ENCODE measurements around the gene CCDC78.

CCDC78 gene

DNA sequence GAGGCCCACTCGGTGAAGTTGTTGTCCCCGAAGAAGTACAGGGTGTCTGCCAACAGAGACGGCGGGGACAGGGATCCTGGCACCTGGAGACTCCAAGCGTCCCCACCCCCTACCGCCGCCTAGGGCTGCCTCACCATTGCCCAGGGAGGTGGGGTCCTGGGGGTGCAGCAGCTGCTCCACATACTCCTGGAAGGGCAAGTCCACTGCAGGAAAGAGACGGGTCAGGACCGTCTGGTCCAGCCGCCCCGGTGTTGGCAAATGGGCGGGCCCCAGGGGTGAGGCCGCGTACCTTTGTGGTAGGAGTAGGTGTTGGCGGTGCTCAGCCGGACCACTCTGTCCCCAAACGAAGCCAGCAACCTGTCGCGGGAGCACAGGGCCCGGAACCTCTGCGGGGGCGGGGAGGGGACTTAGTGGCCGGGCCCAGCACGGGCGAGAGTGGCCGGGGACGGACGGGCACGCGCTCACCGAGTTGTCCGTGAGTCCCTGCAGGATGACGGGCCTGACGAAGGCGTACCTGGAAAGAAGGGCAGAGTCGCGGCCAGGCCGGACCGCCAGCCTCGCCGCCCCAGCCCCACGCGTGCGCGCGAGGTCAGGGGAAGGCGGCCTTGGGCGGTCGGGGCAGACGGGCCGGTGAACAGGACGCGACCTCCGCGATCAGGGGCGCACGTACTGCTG, 42.7 kb downstream of the CCDC78 start:
- Histone ChIP-seq H3K9ac (ENCODE audit: low read depth, low read length) (peak overlapping the region; percentile 69), H3K4me1 (ENCODE audit: insufficient read depth, low read length) (no peaks in the 10 kb centered on the region), H3K36me3 (ENCODE audit: insufficient read depth, low read length) (peaks cover 8% of the 10 kb centered on the region), H3K9me3 (ENCODE audit: control insufficient read depth, insufficient read depth, low read length) (no peaks in the 10 kb centered on the region)

DNA sequence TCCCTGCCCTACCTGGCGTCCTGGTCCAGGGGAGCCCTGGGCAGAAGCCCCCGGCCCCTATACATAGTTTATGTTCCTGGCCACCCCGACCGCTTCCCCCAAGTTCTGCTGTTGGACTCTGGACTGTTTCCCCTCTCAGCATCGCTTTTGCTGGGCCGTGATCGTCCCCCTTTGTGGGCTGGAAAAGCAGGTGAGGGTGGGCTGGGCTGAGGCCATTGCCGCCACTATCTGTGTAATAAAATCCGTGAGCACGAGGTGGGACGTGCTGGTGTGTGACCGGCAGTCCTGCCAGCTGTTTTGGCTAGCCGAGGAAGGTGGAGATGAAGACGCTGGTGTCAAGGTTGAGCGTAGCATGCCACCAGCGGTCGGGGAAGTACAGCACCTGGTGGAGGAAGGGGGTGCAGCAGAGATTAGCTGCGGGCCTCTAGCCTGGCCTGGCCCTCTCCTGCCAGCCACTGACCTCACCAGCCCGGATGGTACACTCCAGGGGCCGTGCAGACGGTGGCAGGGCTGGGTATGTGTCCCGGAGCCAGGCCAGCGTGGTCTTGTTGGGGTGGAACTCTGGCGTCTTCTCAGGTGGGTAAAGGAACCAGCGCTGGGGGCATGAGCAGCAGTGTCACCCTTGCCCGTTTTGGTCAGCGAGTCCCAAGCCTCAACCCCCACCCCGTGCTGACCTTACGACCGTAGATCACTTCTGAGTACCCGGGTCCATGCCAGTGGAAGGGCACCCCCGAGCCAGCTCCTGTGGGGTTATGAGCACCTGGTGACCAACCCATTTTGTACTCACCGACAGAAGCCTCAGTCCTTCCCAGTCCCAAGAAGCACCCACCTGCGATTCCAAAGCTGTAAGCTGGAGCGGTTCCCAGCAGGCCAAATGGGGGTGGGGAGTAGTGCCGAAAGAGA, 43.5 kb downstream of the CCDC78 start:
- no peak overlapping the region for H3K9ac ChIP-seq (ENCODE audit: low read depth, low read length)
- no peaks in the 10 kb centered on the region for H3K4me1 ChIP-seq (ENCODE audit: insufficient read depth, low read length)
- H3K9me3 ChIP-seq (ENCODE audit: control insufficient read depth, insufficient read depth, low read length) = no peaks in the 10 kb centered on the region
- H3K36me3 ChIP-seq (ENCODE audit: insufficient read depth, low read length) = peaks cover 8% of the 10 kb centered on the region

DNA sequence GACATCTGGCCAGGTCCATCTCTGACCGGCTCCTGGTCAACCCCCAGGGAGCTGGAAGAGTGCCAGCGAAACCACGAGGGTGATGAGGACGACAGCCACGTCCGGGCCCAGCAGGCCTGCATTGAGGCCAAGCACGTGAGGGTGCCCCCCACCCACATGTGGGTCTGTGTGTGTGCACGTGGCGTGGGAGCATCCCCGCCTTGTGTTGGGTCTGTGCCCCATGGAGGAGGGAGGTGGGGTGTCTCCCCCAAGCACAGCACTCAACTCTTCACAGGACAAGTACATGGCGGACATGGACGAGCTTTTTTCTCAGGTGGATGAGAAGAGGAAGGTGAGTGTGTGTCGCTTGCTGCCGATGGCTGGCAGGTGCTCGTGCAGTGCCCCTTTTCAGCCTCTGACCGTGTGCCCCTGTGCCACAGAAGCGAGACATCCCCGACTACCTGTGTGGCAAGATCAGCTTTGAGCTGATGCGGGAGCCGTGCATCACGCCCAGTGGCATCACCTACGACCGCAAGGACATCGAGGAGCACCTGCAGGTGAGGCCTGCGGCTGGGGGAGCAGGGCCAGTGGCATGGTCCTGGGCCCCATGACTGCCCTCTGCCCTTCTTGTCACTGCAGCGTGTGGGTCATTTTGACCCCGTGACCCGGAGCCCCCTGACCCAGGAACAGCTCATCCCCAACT, 44.4 kb downstream of the CCDC78 start:
- Histone ChIP-seq H3K9ac (ENCODE audit: low read depth, low read length) (no peak overlapping the region), H3K36me3 (ENCODE audit: insufficient read depth, low read length) (peaks cover 8% of the 10 kb centered on the region), H3K9me3 (ENCODE audit: control insufficient read depth, insufficient read depth, low read length) (no peaks in the 10 kb centered on the region), H3K4me1 (ENCODE audit: insufficient read depth, low read length) (no peaks in the 10 kb centered on the region)

DNA sequence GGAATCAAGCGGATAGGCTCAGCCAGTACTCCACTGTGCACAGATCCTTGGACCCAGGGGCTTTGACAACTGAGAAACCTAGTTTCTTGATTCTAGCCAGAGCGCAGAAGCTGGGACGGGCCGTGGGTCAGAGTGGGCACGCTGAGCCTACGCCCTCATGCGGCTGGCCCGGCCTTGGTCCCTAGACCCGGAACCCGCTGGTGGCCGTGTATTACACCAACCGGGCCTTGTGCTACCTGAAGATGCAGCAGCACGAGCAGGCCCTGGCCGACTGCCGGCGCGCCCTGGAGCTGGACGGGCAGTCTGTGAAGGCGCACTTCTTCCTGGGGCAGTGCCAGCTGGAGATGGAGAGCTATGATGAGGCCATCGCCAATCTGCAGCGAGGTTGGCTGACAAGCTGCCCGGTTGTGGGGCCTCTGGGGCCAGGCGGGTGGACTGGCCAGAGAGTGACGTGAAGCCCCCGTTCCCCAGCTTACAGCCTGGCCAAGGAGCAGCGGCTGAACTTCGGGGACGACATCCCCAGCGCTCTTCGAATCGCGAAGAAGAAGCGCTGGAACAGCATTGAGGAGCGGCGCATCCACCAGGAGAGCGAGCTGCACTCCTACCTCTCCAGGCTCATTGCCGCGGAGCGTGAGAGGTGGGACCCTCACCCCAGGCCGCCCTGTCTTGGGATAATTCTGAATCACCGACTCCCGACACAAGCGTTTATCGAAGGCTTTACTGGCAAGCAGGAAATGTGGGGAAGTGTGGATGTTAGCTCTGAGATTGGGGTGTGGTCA, 45.1 kb downstream of the CCDC78 start:
- H3K9me3 ChIP-seq (ENCODE audit: control insufficient read depth, insufficient read depth, low read length) = no peaks in the 10 kb centered on the region
- no peaks in the 10 kb centered on the region for H3K4me1 ChIP-seq (ENCODE audit: insufficient read depth, low read length)
- H3K9ac ChIP-seq (ENCODE audit: low read depth, low read length) = peak overlapping the region; percentile 89
- H3K36me3 ChIP-seq (ENCODE audit: insufficient read depth, low read length) = peaks cover 8% of the 10 kb centered on the region

DNA sequence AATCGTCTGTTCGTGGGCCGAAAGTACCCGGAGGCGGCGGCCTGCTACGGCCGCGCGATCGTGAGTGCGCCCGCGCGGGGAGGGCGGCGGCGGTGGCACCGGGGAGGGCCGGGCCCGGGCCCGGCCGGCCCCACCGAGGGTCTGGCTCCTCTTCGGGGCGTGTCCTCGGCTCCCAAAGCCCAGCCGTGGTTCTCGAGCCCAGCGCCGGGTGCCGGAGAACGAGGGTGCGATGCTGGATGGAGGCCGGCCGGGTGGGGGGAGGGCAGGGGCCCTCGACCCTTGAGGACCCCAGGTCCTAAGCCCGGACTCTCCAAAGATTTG, 45.7 kb downstream of the CCDC78 start:
- Histone ChIP-seq H3K4me1 (ENCODE audit: insufficient read depth, low read length) (no peaks in the 10 kb centered on the region), H3K9ac (ENCODE audit: low read depth, low read length) (peak overlapping the region; percentile 89), H3K9me3 (ENCODE audit: control insufficient read depth, insufficient read depth, low read length) (no peaks in the 10 kb centered on the region), H3K36me3 (ENCODE audit: insufficient read depth, low read length) (peaks cover 8% of the 10 kb centered on the region)

DNA sequence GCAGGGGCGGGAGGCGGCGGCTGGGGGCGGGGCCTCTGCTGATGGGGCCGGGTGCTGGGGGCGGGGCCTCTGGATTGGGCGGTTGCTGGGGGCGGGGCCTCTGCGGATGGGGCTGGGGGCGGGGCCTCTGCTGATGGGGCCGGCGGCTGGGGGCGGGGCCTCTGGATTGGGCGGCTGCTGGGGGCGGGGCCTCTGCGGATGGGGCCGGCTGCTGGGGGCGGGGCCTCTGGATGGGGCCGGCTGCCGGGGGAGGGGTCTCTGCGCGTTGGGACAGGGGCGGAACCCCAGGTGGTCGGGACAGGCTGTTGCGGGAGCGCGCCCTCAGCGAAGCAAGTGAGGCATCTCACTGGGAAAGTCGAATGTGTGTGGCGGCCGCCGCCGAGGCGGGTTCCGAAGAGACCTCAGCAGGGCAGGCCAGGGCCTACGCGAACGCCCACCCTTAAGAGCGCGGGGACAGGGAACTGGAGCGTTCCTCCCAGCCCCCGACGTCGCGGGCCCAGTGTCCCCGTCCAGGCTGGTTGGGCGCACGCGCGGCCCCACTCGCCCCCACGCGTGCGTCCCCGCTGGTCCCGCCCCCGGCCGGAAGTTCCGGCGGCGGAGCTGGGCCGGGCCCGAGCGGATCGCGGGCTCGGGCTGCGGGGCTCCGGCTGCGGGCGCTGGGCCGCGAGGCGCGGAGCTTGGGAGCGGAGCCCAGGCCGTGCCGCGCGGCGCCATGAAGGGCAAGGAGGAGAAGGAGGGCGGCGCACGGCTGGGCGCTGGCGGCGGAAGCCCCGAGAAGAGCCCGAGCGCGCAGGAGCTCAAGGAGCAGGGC, 46.2 kb downstream of the CCDC78 start, which contains the start of gene STUB1:
TSS of gene STUB1 (plus strand) at position 597 of the 811 bp plus-strand sequence. CDS start at position 713, 116 bp downstream.
- H3K9me3 ChIP-seq (ENCODE audit: control insufficient read depth, insufficient read depth, low read length) = no peaks in the 10 kb centered on the region
- H3K9ac ChIP-seq (ENCODE audit: low read depth, low read length) = peak within 1 kb of the TSS; percentile 89
- H3K4me1 ChIP-seq (ENCODE audit: insufficient read depth, low read length) = no peaks in the 10 kb centered on the region
- H3K36me3 ChIP-seq (ENCODE audit: insufficient read depth, low read length) = peaks cover 8% of the 10 kb centered on the region

DNA sequence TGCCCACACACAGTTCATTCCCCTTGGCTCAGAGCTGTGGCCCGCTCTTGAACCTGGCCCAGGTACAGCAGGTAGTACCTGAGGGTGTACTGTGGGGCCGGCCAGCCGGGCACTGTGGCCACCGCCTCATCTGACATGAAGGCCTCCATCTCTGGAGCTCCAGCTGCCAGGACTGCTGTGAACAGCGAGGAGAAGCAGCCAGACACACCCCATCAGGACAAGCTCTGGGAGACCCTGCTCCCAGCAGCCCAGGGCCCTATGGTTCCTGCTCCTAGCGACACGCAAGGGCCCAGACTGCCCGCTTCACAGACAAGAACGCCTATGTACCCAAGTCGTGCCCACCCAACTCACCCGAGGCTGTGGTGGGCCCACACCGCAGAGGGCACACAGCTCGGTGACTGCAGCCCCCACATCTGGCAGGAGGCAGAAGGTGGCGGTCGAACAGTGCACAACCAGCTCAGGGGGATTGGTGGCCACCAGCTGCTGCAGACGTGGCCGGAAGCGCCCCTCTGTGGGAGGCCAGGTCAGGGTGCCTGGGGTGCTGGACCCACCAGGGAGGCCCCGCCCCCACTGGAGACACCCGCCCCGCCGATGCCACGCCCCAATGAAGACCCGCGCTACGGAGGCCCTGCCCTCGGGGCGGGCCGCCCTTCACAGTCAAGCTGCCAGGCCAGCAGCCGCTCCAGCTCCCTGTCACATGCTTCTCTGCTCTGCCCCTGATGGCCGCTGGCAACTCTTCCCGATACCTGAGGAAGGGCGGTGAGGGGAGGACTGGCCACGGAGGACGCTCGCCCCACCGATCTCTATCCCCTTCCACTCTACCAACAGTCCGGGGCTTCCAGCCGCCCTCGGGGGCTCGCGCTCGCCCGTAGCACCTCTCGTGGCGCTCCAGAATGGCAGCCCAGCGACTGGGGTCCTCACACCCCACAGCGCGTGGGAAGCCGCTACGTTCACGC, 47.1 kb downstream of the CCDC78 start:
- no peaks in the 10 kb centered on the region for H3K4me1 ChIP-seq (ENCODE audit: insufficient read depth, low read length)

DNA sequence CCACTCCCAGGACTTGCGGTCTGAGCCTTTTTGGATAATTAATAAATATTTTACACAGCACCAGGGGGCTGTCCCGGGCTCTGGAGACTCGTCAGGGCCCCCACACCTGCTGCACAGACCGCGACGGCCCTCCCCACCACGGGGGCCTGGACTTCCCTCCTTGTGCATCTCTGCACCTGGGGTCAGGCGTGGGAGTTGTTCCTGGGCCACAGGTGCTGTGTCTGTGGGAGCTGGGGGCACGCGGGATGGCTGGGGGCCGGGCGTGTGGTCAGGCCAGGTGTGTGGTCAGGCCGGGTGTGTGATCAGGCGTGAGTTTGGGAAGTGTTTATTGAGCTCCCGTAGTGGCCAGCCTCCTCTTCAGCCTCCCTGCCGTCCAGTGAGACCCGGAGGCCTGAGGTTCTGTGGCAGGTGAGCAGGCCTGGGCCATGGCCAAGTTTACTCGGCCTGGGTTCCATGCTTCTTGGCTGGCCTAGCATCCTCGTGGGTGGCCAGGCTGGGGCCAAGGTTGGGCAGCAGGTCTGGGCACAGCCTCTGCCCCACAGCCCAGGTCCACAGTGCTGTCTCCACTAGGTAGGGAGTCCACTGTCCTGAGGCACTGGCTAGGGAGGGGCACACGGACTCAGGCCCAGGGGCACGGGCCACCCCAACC, 47.9 kb downstream of the CCDC78 start:
- Histone ChIP-seq H3K36me3 (ENCODE audit: insufficient read depth, low read length) (peaks cover 8% of the 10 kb centered on the region), H3K9ac (ENCODE audit: low read depth, low read length) (no peak overlapping the region), H3K4me1 (ENCODE audit: insufficient read depth, low read length) (no peaks in the 10 kb centered on the region), H3K9me3 (ENCODE audit: control insufficient read depth, insufficient read depth, low read length) (no peaks in the 10 kb centered on the region)

More for the DNA sequence above, 47.1 kb downstream of the CCDC78 start:
- peaks cover 8% of the 10 kb centered on the region for H3K36me3 ChIP-seq (ENCODE audit: insufficient read depth, low read length)
- H3K9me3 ChIP-seq (ENCODE audit: control insufficient read depth, insufficient read depth, low read length) = no peaks in the 10 kb centered on the region
- peak overlapping the region; percentile 68; the same call in 1 of the 2 replicates for H3K9ac ChIP-seq (ENCODE audit: low read depth, low read length)

DNA sequence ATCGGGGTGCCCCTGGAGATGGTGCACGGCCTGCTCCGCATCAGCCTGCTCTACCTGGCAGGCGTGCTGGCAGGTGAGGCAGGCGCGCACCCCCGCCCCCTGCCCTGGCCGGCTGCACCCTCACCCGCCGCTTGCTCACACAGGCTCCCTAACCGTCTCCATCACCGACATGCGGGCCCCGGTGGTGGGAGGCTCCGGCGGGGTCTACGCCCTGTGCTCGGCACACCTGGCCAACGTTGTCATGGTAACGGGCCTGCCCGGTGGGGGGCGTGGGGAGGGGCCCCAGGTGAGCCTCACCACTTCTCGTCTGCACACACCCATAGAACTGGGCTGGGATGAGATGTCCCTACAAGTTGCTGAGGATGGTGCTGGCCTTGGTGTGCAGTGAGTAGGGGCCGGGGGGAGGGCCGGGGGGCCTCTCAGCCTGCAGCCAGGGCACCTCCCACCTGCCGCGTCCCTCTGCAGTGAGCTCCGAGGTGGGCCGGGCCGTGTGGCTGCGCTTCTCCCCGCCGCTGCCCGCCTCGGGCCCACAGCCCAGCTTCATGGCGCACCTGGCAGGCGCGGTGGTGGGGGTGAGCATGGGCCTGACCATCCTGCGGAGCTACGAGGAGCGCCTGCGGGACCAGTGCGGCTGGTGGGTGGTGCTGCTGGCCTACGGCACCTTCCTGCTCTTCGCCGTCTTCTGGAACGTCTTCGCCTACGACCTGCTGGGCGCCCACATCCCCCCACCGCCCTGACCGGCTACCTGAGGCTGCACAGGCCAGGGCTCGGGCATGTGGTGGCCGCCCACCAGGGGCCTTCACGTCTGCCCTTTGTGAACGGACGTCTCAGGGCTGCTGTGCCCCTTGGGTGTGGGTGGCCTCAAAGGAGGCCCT, 48.7 kb downstream of the CCDC78 start:
- peaks cover 6% of the 10 kb centered on the region for H3K36me3 ChIP-seq (ENCODE audit: insufficient read depth, low read length)
- no peak overlapping the region for H3K9ac ChIP-seq (ENCODE audit: low read depth, low read length)
- H3K9me3 ChIP-seq (ENCODE audit: control insufficient read depth, insufficient read depth, low read length) = no peaks in the 10 kb centered on the region
- H3K4me1 ChIP-seq (ENCODE audit: insufficient read depth, low read length) = no peaks in the 10 kb centered on the region

DNA sequence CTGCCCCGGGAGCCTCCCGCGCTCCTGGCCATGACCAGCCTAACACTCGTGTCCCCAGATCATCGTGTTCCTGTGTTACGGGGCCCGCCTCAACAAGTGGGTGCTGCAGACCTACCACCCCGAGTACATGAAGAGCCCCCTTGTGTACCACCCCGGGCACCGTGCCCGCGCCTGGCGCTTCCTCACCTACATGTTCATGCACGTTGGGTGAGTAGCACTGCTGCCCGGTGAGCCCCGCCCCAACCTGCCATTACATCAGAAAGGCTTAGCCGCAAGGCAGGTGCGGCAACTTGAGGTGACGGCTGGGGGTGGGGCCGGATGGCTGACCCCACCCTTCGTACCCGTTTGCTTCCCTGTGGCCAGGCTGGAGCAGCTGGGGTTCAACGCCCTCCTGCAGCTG, 49.3 kb downstream of the CCDC78 start:
- peaks cover 10% of the 10 kb centered on the region for H3K36me3 ChIP-seq (ENCODE audit: insufficient read depth, low read length)
- H3K4me1 ChIP-seq (ENCODE audit: insufficient read depth, low read length) = no peaks in the 10 kb centered on the region
- H3K9me3 ChIP-seq (ENCODE audit: control insufficient read depth, insufficient read depth, low read length) = no peaks in the 10 kb centered on the region
- H3K9ac ChIP-seq (ENCODE audit: low read depth, low read length) = no peak overlapping the region

DNA sequence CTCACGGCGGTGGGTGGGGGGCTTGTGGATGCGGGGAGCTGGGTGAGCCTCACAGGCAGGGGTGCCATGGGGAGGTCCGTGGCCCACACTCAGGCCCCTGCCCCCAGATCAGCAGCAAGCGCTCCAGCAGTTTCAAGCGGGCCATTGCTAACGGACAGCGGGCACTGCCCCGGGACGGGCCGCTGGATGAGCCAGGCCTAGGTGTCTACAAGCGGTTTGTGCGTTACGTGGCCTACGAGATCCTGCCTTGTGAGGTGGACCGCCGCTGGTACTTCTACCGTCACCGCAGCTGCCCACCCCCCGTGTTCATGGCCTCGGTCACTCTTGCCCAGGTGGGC, 49.7 kb downstream of the CCDC78 start:
- Histone ChIP-seq H3K9ac (ENCODE audit: low read depth, low read length) (no peak overlapping the region), H3K36me3 (ENCODE audit: insufficient read depth, low read length) (peaks cover 10% of the 10 kb centered on the region), H3K4me1 (ENCODE audit: insufficient read depth, low read length) (no peaks in the 10 kb centered on the region), H3K9me3 (ENCODE audit: control insufficient read depth, insufficient read depth, low read length) (no peaks in the 10 kb centered on the region)
